Ovary (tissue), 3 donors: ENCODE data around the gene IL9.

Experiments
- CTCF ChIP-seq, 3 donors: fragments of 450-650 bp in 2 of 3; fragments of 200-600 bp in 1 of 3; IDR thresholded peaks; one replicate each; pipeline versions ENCODE4 v1.5.1 to v1.8.0; 2016 to 2022; ENCODE audit warnings: antibody characterized with exemption in 3 of 3, mild to moderate bottlenecking in 1 of 3
- EP300 ChIP-seq: sonication (generic); formaldehyde crosslinking; IDR thresholded peaks from one replicate; pipeline ENCODE4 v1.6.1; 2017; ENCODE audit warnings: antibody characterized with exemption
- POLR2A ChIP-seq: fragments of 450-650 bp; IDR thresholded peaks from one replicate; pipeline ENCODE4 v1.6.1; 2017; ENCODE audit warnings: antibody characterized with exemption, mild to moderate bottlenecking, moderate library complexity
- donor health status: DM: no; HTN: no; CAD: no.

- TF ChIP-seq EP300 = no peak
- TF ChIP-seq POLR2A = no peak
- TF ChIP-seq CTCF (IDR thresholded peaks at IDR 0.05) = no peak
Measured at GRCh38 chr5:135886136-135886535, 9.5 kb downstream of the IL9 start.
